Ishikawa (cell line): Measurements from ENCODE around the gene TOMM40L.

Experiments used
- CEBPB ChIP-seq: IDR thresholded peaks from 2 replicates; pipeline ENCODE4 v1.6.1; 2012
- CREB1 ChIP-seq: IDR thresholded peaks from 2 replicates; pipeline ENCODE4 v1.6.1; 2012; ENCODE audit warnings: low read depth
- EGR1 ChIP-seq: IDR thresholded peaks from 2 replicates; pipeline ENCODE4 v1.6.1; 2012
- EP300 ChIP-seq: IDR thresholded peaks from 2 replicates; pipeline ENCODE4 v1.6.1; 2012; ENCODE audit warnings: borderline replicate concordance
- FOXM1 ChIP-seq: IDR thresholded peaks from 2 replicates; pipeline ENCODE4 v1.6.1; 2012; ENCODE audit warnings: low read depth, borderline replicate concordance
- MAX ChIP-seq: IDR thresholded peaks from 2 replicates; pipeline ENCODE4 v1.6.1; 2012
- NFIC ChIP-seq: IDR thresholded peaks from 2 replicates; pipeline ENCODE4 v1.6.1; 2012
- RAD21 ChIP-seq: IDR thresholded peaks from 2 replicates; pipeline ENCODE4 v1.6.1; 2012; ENCODE audit warnings: low read depth
- REST ChIP-seq: IDR thresholded peaks from 2 replicates; pipeline ENCODE4 v1.6.1; 2012; ENCODE audit warnings: low read depth, mild to moderate bottlenecking
- TAF1 ChIP-seq: IDR thresholded peaks from 2 replicates; pipeline ENCODE4 v1.6.1; 2012; ENCODE audit warnings: low read depth, mild to moderate bottlenecking
- TCF12 ChIP-seq: IDR thresholded peaks from 2 replicates; pipeline ENCODE4 v1.6.1; 2012; ENCODE audit warnings: low read depth
- TEAD4 ChIP-seq: IDR thresholded peaks from 2 replicates; pipeline ENCODE4 v1.6.1; 2012
- USF1 ChIP-seq: IDR thresholded peaks from 2 replicates; pipeline ENCODE4 v1.6.1; 2012
- YY1 ChIP-seq: IDR thresholded peaks from 2 replicates; pipeline ENCODE4 v1.6.1; 2012; ENCODE audit warnings: low read depth
- ZBTB7A ChIP-seq: IDR thresholded peaks from 2 replicates; pipeline ENCODE4 v1.6.1; 2012; ENCODE audit warnings: low read depth

TOMM40L gene

DNA sequence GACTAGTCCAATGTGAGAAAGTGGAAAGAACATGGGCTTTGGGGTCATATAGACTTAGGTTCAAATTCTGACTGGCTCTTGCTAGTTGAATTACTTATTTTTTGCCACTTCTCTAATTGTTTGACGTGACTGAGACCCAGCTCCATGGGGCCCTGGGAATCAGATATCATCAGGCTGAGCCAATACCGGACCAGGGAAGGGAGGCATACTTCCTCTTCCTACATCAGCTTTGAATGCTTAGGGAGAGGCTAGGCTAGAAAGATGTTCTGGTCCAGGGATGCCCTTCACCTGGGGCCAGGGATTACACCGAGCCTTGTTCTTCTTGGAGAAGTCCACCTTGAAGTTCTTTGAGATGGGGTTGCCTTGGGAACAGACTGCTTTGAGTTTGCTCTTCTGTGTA lies 15.8 kb downstream of the TOMM40L start:
- TF ChIP-seq TEAD4, result no peak
- TF ChIP-seq TCF12, result no peak
- no peak for TF ChIP-seq EP300
- no peak for TF ChIP-seq MAX
- no peak for TF ChIP-seq CREB1

DNA sequence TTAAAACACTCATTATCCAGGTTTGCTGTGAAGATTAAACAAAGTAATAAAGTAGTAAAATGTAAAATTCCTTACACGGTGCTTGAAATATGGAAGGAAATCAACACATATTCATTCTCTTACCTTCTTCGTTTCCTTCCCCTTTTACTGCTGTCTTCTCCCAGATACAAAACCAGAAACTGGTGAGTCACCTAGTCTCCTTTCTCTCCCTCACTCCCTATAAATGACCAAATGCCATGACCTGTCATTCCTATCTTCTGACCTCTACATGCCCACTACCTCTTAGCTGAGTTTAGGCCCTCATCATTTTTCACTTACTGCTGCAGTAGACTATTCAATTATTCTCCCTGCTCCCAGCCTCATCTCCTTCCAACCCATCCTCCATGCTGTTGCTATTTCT lies 16.5 kb downstream of the TOMM40L start:
- TF ChIP-seq NFIC, result no peak
- no peak for TF ChIP-seq TEAD4
- TF ChIP-seq CEBPB, result no peak
- no peak for TF ChIP-seq TAF1
- TF ChIP-seq CREB1, result no peak
- TF ChIP-seq USF1, result no peak
- no peak for TF ChIP-seq REST
- no peak for TF ChIP-seq RAD21

DNA sequence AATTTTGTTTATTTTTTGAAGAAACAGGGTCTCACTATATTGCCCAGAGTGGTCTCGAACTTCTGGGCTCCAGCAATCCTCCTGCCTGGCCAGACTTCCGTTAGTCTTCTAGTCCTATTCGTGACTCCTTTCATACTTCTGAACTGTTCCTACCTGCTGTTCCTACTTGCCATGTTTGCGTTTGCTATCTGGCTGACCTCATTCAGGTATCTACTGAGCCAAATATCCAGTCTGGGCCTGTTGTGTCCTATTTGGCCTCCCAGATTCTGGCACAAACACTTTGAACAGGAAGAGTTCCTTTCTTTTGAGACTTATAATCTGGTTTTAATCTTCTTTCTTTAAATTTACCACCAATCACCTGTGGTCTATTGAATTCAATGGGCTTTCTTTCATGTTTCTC lies 19.0 kb downstream of the TOMM40L start:
- TF ChIP-seq NFIC, result no peak
- no peak for TF ChIP-seq YY1
- TF ChIP-seq CREB1, result no peak
- no peak for TF ChIP-seq REST
- no peak for TF ChIP-seq MAX
- TF ChIP-seq ZBTB7A, result no peak
- no peak for TF ChIP-seq TCF12
- TF ChIP-seq TEAD4, result no peak

DNA sequence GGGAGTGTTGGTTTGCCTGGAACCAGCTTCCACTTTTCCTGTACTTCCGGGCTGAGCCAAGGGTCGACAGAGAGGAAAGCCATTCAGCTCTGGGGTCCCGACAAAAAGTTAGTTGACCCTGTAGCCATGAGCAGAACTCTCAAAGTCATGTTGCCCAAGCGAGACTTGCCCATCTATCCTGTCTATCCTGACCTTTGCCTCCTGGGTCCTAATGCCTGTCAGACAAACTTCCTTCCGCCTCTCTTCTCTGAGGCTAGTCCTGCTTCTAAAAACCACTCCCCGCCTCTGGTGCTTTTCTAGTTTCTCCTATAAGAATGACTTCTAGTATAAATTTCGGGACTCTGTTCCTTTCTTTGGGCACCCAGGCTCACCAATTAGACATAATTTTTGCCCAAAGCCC lies 25.0 kb downstream of the TOMM40L start:
- TF ChIP-seq USF1 (no peak), EGR1 (no peak), EP300 (no peak), TAF1 (no peak), CREB1 (no peak), REST (no peak), ZBTB7A (no peak), TCF12 (no peak), YY1 (no peak), MAX (no peak), CEBPB (no peak), FOXM1 (no peak), NFIC (no peak), RAD21 (no peak), TEAD4 (no peak)

GRCh38 chr1:161251579-161251978 lies 25.7 kb downstream of the TOMM40L start:
- TF ChIP-seq CREB1, result no peak
- TF ChIP-seq FOXM1, result no peak
- TF ChIP-seq MAX, result no peak
- TF ChIP-seq ZBTB7A, result no peak
- no peak for TF ChIP-seq EGR1
- TF ChIP-seq REST, result no peak
- TF ChIP-seq TCF12, result no peak
- TF ChIP-seq TAF1, result no peak
- TF ChIP-seq EP300, result no peak
- TF ChIP-seq CEBPB, result no peak
- TF ChIP-seq NFIC, result no peak
- TF ChIP-seq YY1, result no peak
- no peak for TF ChIP-seq USF1
- TF ChIP-seq RAD21, result no peak
- no peak for TF ChIP-seq TEAD4
